Cardiac muscle cell (in vitro differentiated cells and primary cell): ENCODE results near the gene CDH4. TPM values are rescaled to one million over a fixed set of nuclear protein-coding genes. Genes with fewer than 3 reads are reported as not detected.

Experiments
- DNase-seq, 2 donors: peaks; one replicate each; pipeline versions ENCODE4 v3.0.0 to v3.0.0-alpha.2; 2010 to 2017; ENCODE audit warnings: low read depth in 1 of 2, low spot score in 1 of 2
- H3K27ac ChIP-seq: fragments of 200-600 bp; sonication (generic); 2 replicates; pipeline ENCODE4 v1.5.1; 2016
- H3K27me3 ChIP-seq: fragments of 200-600 bp; sonication (generic); 2 replicates; pipeline ENCODE4 v1.6.0; 2016; ENCODE audit warnings: control low read depth
- H3K36me3 ChIP-seq: fragments of 200-600 bp; sonication (generic); 2 replicates; pipeline ENCODE4 v1.5.1; 2016; ENCODE audit warnings: control low read depth
- H3K4me1 ChIP-seq: fragments of 200-600 bp; sonication (generic); 2 replicates; pipeline ENCODE4 v1.8.1; 2017; ENCODE audit warnings: low read depth, mild to moderate bottlenecking, mixed run types
- H3K4me3 ChIP-seq: fragments of 200-600 bp; sonication (generic); 2 replicates; pipeline ENCODE4 v1.5.1; 2016; ENCODE audit warnings: mild to moderate bottlenecking
- H3K9me3 ChIP-seq: fragments of 200-600 bp; sonication (generic); 2 replicates; pipeline ENCODE4 v1.5.1; 2017; ENCODE audit warnings: low read depth, mild to moderate bottlenecking, control low read depth
- CTCF ChIP-seq: IDR thresholded peaks from 2 replicates; pipeline ENCODE4 v1.5.1; 2012; ENCODE audit warnings: low read depth, mild to moderate bottlenecking, low read length
- polyA plus RNA-seq: library from polyadenylated mRNA; unstranded; fragments of >200 nt; fragmentation: Nextera tagmentation; extraction: Ambion mirVana; gene quantifications from 2 replicates; pipeline ENCODE4 v1.2.1, GENCODE V29; 2016
- total RNA-seq: library from RNA; depleted of rRNA; stranded (reverse); fragments of >200 nt; gene quantifications from 2 replicates; pipeline ENCODE4 v1.2.3, GENCODE V29; 2016

Gene CDH4
- total and polyA plus RNA-seq, 2 experiments from 2014 or later: 0.43 to 0.80 TPM

GRCh38 chr20:61922411-61922810, 670.4 kb downstream of the CDH4 start:
- Histone ChIP-seq H3K27me3 (no peaks in the 10 kb centered on the region), H3K4me3 (no peak overlapping the region), H3K27ac (no peak overlapping the region), H3K36me3 (no peaks in the 10 kb centered on the region), H3K4me1 (no peaks in the 10 kb centered on the region), H3K9me3 (no peaks in the 10 kb centered on the region)
- DNase-seq: no peak
- TF ChIP-seq CTCF: no peak

- no peaks in the 10 kb centered on the region for H3K4me1 ChIP-seq
- DNase-seq: no peak
- H3K36me3 ChIP-seq: no peaks in the 10 kb centered on the region
- no peaks in the 10 kb centered on the region for H3K27me3 ChIP-seq
- TF ChIP-seq CTCF: no peak
- H3K9me3 ChIP-seq: no peaks in the 10 kb centered on the region
- no peak overlapping the region for H3K4me3 ChIP-seq
- H3K27ac ChIP-seq: no peak overlapping the region
Observed at GRCh38 chr20:61922936-61923335, 670.9 kb downstream of the CDH4 start.

DNA sequence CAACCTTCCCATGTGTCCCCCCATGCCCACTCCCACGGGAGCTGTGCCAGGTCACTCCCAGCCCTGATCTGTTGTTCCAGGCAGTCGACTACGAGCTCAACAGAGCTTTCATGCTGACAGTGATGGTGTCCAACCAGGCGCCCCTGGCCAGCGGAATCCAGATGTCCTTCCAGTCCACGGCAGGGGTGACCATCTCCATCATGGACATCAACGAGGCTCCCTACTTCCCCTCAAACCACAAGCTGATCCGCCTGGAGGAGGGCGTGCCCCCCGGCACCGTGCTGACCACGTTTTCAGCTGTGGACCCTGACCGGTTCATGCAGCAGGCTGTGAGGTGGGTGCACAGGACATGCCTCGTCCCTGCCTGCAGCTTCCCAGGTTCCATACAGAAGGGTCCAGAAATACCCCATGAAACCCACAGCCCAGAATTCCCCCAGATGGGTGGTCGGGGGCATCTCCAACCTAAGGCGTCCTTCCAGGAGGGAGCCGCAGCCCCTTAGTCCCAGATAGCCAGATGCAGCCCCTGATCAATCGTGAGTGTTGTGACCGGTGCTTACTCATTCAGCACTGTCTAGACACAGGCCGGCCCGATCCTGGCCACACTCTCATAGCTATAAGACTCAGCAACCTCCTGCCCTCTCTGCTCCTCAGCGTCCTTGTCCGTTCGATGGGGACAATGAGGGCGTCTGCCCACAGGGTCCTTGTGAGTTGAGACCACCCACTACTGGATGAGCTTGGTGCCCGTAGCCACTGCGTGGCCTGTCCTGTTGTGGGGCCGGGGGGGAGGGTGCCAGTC, 671.5 kb downstream of the CDH4 start:
- Histone ChIP-seq H3K27ac (no peak overlapping the region), H3K36me3 (no peaks in the 10 kb centered on the region), H3K27me3 (no peaks in the 10 kb centered on the region), H3K4me1 (no peaks in the 10 kb centered on the region), H3K9me3 (no peaks in the 10 kb centered on the region), H3K4me3 (no peak overlapping the region)
- no peak for DNase-seq
- TF ChIP-seq CTCF: no peak

DNA sequence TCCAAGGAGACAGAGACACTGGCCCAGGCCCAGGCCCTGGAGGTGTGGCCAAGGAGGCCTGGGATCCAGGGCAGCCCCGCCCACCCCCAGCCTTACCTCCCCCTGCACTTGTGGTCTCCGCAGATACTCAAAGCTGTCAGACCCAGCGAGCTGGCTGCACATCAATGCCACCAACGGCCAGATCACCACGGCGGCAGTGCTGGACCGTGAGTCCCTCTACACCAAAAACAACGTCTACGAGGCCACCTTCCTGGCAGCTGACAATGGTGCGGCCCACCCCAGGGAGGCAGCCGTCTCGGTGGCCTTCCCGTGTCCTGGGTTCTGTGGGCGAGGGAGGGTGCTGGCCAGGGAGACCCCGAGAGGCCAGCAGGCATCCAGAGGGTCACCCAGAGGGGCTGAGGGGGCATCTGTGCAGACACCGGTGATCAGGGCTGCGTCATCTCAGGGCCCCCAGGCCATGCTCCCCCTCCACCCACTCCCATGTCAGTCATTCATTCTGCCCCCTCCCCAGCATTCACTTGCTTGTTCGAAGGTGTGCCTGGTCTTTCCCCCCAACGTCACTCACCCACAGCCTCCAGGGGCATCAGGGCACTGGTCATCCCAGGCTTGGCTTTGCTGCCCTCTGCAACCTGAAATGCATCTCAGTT, 672.3 kb downstream of the CDH4 start:
- Histone ChIP-seq H3K4me1 (no peaks in the 10 kb centered on the region), H3K36me3 (no peaks in the 10 kb centered on the region), H3K27ac (no peak overlapping the region), H3K9me3 (no peaks in the 10 kb centered on the region), H3K4me3 (no peak overlapping the region), H3K27me3 (no peaks in the 10 kb centered on the region)
- no peak for TF ChIP-seq CTCF
- no peak for DNase-seq

- no peak for DNase-seq
- no peaks in the 10 kb centered on the region for H3K27me3 ChIP-seq
- no peaks in the 10 kb centered on the region for H3K9me3 ChIP-seq
- H3K27ac ChIP-seq: no peak overlapping the region
- no peak overlapping the region for H3K4me3 ChIP-seq
- no peaks in the 10 kb centered on the region for H3K36me3 ChIP-seq
- H3K4me1 ChIP-seq: no peaks in the 10 kb centered on the region
- TF ChIP-seq CTCF: no peak
Observed at GRCh38 chr20:61924858-61925554, 672.9 kb downstream of the CDH4 start.
